ENCODE results near the gene ABHD15.
A peak's percentile ranks its signal among the peaks of the same experiment; 100 is the strongest.

ABHD15 gene, protein sequence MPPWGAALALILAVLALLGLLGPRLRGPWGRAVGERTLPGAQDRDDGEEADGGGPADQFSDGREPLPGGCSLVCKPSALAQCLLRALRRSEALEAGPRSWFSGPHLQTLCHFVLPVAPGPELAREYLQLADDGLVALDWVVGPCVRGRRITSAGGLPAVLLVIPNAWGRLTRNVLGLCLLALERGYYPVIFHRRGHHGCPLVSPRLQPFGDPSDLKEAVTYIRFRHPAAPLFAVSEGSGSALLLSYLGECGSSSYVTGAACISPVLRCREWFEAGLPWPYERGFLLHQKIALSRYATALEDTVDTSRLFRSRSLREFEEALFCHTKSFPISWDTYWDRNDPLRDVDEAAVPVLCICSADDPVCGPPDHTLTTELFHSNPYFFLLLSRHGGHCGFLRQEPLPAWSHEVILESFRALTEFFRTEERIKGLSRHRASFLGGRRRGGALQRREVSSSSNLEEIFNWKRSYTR

GRCh38 chr17:29566473-29567303 is at the start of gene ABHD15:
TSS of gene ABHD15 (minus strand) at chr17:29567037. CDS start at chr17:29566966, 71 bp downstream.
- peak in 30 of 51 donors; percentile 35 to 72 (median 56) for DNase-seq

DNA sequence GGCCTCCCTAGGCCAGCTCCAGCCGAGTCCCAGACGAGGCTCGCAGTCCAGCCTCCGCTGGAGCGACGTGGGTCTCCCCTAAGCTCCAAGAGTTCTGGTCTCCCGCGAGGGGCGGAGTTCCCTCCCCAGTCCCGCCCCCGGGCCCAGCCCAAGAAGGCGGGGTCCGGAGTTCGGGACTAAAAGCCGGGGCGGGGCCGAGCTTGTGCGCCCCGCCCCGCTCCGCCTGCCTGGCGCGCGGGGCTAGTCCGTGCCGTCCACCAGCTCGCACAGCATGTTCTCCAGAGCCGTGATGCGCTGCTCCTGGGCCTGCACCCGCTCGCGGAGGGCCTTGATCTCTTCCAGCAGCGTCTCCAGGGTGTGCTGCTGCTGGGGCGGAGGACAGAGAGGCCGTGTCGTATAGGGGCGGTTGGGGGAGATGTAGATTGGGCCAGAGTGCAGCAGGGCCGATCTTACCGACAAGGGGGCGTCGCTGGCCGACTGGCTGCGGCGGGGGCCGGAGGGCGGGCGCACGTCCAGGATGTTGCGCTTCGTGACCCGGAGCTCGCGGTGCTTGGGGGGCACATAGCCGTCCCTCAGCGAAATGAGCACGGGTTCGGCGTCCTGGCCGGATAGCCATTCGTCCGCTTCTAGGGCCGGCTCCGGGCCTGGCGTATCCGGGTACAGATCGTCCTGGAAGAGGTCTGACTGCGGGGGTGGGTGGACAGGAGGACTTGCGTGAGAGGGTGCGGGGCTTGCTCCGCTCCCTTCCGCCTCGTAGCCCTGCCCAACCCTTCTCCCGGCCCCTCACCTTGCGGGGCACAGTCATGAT is 48.9 kb upstream of the ABHD15 start:
- DNase-seq: peak in 46 of 51 donors; percentile 19 to 94 (median 79)

GRCh38 chr17:29615048-29615385 is 48.2 kb upstream of the ABHD15 start:
- peak in 6 of 51 donors; percentile 15 to 73 (median 56) for DNase-seq

DNA sequence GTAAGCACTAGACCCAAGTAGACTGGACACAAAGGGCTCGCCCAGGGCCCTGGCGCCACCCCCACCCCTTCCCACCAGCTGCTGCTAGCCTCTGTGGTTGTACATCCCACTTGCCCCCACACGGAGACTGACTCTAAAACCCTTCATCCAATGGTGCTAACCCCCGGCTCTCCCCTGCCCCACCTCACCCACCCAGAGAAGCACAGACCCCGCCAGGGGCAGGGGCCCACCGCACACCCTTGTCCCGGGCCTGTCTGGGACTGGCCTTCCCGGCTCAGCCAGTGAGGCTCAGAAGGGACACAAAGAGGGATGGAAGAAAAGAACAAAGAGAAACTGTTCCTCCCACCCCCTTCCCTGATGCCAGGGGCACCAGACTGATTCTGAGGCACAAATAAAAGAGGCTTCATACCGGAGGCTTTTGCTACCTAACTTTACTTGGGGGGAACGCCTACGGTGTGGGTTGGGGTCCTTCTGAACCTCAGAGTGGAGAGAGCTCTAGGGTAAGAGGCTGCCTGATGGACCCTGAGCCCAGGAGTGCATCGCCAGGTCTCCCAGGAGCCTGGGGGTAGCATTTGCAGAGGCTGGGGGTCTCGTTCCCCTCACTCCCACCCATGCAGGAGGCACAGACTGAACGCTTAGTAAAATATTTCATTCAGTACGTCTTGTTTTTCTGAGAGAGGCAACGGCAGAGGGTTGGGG is 47.7 kb upstream of the ABHD15 start:
- DNase-seq: peak in 9 of 51 donors; percentile 25 to 73 (median 47)

DNA sequence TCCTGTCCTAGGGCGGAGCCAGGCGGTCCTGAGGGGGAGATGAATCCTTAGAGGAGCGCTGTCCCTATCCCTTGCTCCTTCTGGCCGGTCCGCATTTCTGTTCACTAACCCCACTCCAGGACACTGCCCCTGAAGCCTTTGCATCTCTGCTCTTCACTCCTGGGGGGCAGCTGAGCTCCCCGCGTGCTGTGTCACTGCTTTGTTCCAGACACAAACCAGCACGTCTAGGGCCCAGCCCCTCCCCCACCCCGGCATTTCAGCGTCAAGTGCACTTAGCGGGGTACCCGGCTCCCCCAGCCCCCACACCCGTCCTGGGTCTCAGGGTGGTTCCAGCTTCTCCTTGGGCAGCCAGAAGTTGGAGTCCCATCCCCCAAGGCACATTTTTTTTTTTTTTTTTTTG is 47.0 kb upstream of the ABHD15 start:
- peak in 1 of 51 donors; percentile 25 for DNase-seq

DNA sequence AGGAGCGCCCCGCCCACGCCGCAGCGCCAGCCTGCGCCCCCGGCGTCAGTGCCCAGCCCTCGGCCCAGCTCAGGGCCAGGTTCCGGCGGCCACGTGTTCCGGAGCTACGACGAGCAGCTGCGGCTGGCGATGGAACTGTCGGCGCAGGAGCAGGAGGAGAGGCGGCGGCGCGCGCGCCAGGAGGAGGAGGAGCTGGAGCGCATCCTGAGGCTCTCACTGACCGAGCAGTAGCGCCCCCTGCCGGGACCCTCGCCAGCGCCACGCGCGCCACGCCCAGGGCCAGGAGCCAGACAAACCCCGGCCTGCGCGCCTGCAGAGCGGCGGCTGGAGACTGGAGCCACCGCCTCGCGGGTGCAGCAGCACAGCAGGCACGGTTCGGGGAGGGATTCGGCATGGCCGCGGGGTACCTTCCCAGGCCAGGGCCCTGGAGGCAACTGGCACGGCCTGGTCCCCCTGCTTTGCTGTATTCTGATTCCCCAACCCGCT is 46.6 kb upstream of the ABHD15 start:
- peak in 50 of 51 donors; percentile 40 to 97 (median 86) for DNase-seq

- peak in 1 of 51 donors; percentile 65 for DNase-seq
Observed at GRCh38 chr17:29612404-29613280, 45.8 kb upstream of the ABHD15 start.

GRCh38 chr17:29612094-29612403 is 45.2 kb upstream of the ABHD15 start:
- no peak for DNase-seq

DNA sequence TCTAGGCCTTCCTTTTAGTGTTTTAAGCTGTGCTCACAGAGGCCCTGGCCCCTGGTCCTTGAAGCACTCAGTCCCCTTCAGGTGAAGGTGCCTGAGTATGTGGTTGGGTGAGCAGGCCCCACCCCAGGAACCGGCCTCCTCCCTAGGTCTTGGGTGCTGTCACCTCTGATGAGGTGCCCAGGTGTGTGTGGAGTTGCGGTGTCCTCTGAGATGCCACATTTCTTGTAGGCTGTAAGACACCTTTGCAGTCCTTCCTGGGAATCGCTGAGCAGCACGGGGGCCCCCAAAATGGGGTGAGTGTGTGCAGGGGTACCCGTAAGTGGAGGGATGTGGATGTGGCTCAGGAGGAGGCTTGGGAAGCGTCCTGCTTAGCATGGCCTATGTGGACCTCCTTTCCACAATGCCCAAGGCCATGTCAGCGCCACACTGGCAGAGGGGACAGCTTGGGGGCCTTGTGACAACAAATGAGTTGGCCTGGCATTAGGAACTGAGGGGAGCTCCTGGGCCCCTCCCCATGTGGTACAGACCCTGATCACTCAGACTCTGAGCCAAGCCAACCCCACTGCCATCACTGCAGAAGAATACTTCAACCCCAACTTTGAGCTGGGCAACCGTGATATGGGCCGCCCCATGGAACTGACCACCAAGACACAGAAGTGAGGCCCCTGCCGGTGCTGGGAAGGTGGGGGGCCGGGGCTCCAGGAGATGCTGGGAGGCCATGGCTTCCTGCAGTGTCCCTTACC is 44.7 kb upstream of the ABHD15 start:
- DNase-seq: no peak

DNA sequence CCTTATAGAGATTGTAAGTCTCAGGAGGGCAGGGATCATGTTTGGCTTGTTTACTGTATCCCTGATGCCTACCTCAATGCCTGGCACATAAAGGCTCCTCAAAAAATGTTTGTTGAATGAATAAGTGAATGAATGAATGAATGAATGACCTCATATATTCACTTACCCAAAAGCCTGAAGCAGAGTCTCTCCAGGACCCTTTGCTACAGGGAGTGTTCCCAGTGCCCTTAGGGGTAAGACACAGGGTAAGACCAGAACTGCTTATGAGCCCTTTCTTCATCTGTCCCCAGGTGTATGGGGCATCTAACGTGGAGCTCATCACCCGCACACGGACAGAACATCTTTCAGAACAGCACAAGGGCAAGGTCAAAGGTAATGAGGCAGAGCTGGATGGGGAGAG is 43.6 kb upstream of the ABHD15 start:
- DNase-seq: no peak

- no peak for DNase-seq
Observed at GRCh38 chr17:29608986-29609385, 42.1 kb upstream of the ABHD15 start.

GRCh38 chr17:29607557-29608195 is 40.8 kb upstream of the ABHD15 start:
- DNase-seq: no peak

DNA sequence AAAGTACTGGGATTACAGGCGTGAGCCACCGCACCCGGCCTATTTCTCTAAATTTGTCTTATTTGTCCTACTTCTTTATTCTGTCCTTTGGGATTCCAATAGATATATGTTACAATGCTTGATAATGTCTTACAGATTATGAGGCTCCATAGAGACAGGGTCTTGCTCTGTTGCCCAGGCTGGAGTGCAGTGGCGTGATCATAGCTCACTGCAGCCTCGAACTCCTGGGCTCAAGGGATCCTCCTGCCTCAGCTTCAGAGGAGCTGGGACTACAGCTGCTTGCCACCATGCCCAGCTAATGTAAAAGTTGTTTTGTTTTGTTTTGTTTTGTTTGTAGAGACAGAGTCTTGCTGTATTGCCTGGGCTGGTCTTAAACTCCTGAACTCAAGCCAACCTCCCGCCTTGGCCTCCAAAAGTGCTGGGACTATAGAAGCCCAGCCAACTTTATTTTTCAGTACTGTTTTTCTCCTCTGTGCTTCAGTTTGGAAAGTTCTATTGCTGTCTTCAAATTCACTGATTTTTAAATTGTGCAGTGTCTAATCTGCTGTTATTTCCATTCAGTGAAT is 36.4 kb upstream of the ABHD15 start:
- no peak for DNase-seq

- DNase-seq: no peak
Observed at GRCh38 chr17:29597361-29598172, 30.7 kb upstream of the ABHD15 start.

GRCh38 chr17:29596811-29597210 is 30.0 kb upstream of the ABHD15 start:
- no peak for DNase-seq

DNA sequence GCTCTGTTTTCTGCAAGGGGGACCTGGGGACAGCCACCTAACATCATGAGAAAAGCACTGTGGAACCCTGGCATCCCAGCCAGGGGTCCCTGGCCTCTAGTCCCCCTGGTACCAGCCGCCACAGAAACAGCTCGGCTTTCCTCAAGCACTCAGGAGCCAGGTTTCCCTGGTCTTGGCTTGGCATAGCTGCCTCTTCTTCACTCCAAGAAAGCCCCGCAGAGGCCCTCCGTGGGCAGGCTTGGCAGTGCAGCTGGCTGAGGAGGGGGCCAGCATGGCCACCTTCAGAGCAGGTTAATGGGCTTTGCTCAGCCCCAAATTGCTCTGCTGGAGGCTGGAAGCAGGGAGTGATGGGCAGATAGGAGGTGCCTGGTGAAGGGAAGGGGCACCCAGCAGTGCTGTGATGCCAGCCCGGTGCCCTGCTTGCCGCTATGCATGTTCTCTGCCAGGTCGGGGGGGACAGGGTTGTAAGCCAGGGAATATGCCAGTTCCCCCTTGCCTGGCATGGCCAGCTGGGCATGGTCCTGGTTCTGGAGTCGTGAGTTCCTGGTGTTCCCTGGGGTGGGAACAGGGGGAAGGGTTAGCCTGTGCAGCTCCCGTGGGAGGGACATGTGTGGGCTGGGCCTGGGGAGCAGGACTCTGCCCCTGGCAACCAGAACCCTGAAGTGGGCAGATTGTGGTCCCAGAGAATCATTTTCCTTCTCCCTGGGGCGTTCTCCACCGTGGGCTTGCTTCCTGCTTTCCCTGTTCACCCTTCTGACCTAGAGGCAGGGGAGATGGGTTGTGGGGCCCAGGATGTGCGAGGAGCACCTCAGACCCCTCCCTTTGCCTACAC is 29.3 kb upstream of the ABHD15 start:
- no peak for DNase-seq

All from hypothalamus (tissue), 51 donors.